ENCODE data around the gene GLI3. TPM values are rescaled to one million over a fixed set of nuclear protein-coding genes. Genes with fewer than 3 reads are reported as not detected.

GLI3 gene
- total RNA-seq, 4 donors from 2014 or later: 8.6 to 12.6 (median 8.7) TPM

DNA sequence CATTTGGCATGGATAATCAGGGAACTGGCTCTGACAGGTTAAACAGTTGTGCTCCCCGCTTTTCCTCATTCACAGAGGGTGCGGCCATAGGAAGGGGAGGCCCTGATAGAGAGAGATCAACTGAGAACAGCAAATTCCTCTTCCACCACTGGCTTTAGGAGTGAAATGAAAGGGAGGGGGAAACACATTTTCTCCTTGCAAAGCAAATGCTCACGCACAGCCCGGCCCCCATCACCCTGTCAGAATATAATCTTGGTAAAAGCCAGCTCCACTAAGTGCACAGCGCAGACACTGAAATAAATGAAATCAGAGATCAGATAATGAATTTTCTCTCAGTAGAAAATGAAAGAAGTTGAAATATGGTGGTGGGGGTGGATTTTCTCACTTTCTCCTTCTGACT, 187.2 kb downstream of the GLI3 start:
- Histone ChIP-seq H3K27me3 (no peaks in the 10 kb centered on the region), H3K4me1 (peaks cover 0 to 4% (median 0%) of the 10 kb centered on the region in 4 donors), H3K27ac (no peak overlapping the region), H3K36me3 (peaks cover 0 to 21% (median 0%) of the 10 kb centered on the region in 3 donors), H3K9me3 (no peaks in the 10 kb centered on the region), H3K4me3 (no peak overlapping the region)
- WGBS, 2 donors: 94 to 96% methylated on average over 5 of the region's 5 CpGs
- TF ChIP-seq CTCF (IDR thresholded peaks at IDR 0.05) (no peak), POLR2A (IDR thresholded peaks at IDR 0.05) (no peak), EP300 (IDR thresholded peaks at IDR 0.05) (no peak)
- DNase-seq (ENCODE audit: low spot score in 2 of 2): no peak

- H3K4me3 ChIP-seq: no peak overlapping the region
- no peak for DNase-seq (ENCODE audit: low spot score in 2 of 2)
- H3K27ac ChIP-seq: no peak overlapping the region
- H3K4me1 ChIP-seq: no peaks in the 10 kb centered on the region
- H3K36me3 ChIP-seq: peaks cover 0 to 23% (median 0%) of the 10 kb centered on the region in 3 donors
- no peaks in the 10 kb centered on the region for H3K27me3 ChIP-seq
- no peaks in the 10 kb centered on the region for H3K9me3 ChIP-seq
- no peak for TF ChIP-seq EP300 (IDR thresholded peaks at IDR 0.05)
- no peak for TF ChIP-seq CTCF (IDR thresholded peaks at IDR 0.05)
- no peak for TF ChIP-seq POLR2A (IDR thresholded peaks at IDR 0.05)
- 72% methylated on average over 3 of the region's 3 CpGs for WGBS, 2 donors
Observed at GRCh38 chr7:42046483-42046882, 190.5 kb downstream of the GLI3 start.

DNA sequence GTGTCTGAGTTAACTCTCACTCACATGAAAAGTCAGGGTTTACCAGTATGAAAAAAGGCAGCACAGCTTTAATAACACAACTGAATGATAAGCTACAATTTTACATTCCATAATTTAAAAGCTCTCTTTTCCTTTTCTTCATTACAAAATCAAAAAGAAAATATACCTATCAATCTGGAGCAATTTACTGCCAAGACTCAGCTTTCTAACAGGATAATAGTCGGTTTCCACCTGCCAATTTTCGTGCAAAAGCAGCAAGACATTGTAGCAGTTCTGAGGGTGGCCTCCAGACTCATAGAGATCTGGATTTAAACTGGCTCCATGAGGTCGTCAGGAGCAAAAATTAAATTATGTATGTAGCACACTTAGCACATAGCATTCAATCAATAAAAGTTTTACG, 191.0 kb downstream of the GLI3 start:
- no peak for DNase-seq (ENCODE audit: low spot score in 2 of 2)
- 89 to 90% methylated on average over 4 of the region's 4 CpGs for WGBS, 2 donors
- H3K4me1 ChIP-seq: no peaks in the 10 kb centered on the region
- no peak for TF ChIP-seq POLR2A (IDR thresholded peaks at IDR 0.05)
- no peak for TF ChIP-seq EP300 (IDR thresholded peaks at IDR 0.05)
- no peak for TF ChIP-seq CTCF (IDR thresholded peaks at IDR 0.05)
- H3K27me3 ChIP-seq: no peaks in the 10 kb centered on the region
- no peaks in the 10 kb centered on the region for H3K9me3 ChIP-seq
- H3K4me3 ChIP-seq: no peak overlapping the region
- H3K27ac ChIP-seq: no peak overlapping the region
- H3K36me3 ChIP-seq: peaks cover 0 to 23% (median 0%) of the 10 kb centered on the region in 3 donors

DNA sequence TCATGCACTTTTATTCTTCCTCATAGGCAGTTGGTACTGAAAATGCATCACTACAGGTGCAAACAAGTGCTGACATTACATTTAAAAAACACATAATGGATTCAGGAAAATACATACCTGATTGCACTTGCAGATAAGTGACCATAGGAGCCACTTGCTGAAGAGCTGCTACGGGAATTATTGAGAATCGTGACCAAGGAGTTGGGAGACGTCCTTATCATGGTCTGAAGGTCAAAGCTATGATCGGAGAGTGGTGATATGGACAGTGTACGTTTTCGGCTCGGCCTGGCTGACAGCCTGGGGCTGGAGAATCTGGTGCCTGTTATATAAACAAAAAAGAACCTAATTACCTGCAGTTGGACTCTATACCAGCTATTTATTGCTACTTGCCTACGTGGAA, 197.1 kb downstream of the GLI3 start:
- Histone ChIP-seq H3K36me3 (peaks cover 0 to 47% (median 0%) of the 10 kb centered on the region in 3 donors), H3K27ac (no peak overlapping the region), H3K9me3 (no peaks in the 10 kb centered on the region), H3K4me3 (no peak overlapping the region), H3K27me3 (no peaks in the 10 kb centered on the region), H3K4me1 (no peaks in the 10 kb centered on the region)
- no peak for TF ChIP-seq CTCF (IDR thresholded peaks at IDR 0.05)
- no peak for TF ChIP-seq EP300 (IDR thresholded peaks at IDR 0.05)
- no peak for TF ChIP-seq POLR2A (IDR thresholded peaks at IDR 0.05)
- DNase-seq (ENCODE audit: low spot score in 2 of 2): no peak
- WGBS, 2 donors: 89% methylated on average over 8 of the region's 8 CpGs

- H3K9me3 ChIP-seq: no peaks in the 10 kb centered on the region
Observed at GRCh38 chr7:42035210-42035609, 201.8 kb downstream of the GLI3 start.

More at GRCh38 chr7:42035210-42035609, 201.8 kb downstream of the GLI3 start:
- H3K27ac ChIP-seq: no peak overlapping the region
- no peak for DNase-seq (ENCODE audit: low spot score in 2 of 2)
- H3K27me3 ChIP-seq: no peaks in the 10 kb centered on the region
- TF ChIP-seq POLR2A (IDR thresholded peaks at IDR 0.05) (no peak), EP300 (IDR thresholded peaks at IDR 0.05) (no peak), CTCF (IDR thresholded peaks at IDR 0.05) (no peak)
- 59 to 66% methylated on average over 3 of the region's 3 CpGs for WGBS, 2 donors
- H3K36me3 ChIP-seq: peaks cover 0 to 44% (median 0%) of the 10 kb centered on the region in 3 donors
- H3K4me1 ChIP-seq: no peaks in the 10 kb centered on the region
- no peak overlapping the region for H3K4me3 ChIP-seq

All from tibial nerve (tissue), 4 donors.